Measurements from ENCODE around the gene TGFBR2. TPM values are rescaled to one million over a fixed set of nuclear protein-coding genes. Genes with fewer than 3 reads are reported as not detected.

The TGFBR2 gene
- total RNA-seq, 2 experiments from 2014 or later: 57.8 to 58.1 TPM

- no peaks in the 10 kb centered on the region for H3K27me3 Mint-ChIP-seq (ENCODE audit: low read depth)
- CTCF ChIA-PET: interaction anchor here (0.6 to 1.5 kb wide), 9 partner anchors 9 to 339 kb away, joined by 3 to 8 read pairs (median 3); no protein-coding TSS in a partner anchor
- intact Hi-C loops (cut with micrococcal nuclease): loop anchor here (2.0 to 10.0 kb wide), 2 partner anchors 54 to 850 kb away; partner anchors contain the start of gene STT3B
- no peak for DNase-seq
- no peak overlapping the region for H3K4me3 Mint-ChIP-seq
- H3K9me3 Mint-ChIP-seq: no peaks in the 10 kb centered on the region
- peaks cover 78% of the 10 kb centered on the region for H3K36me3 Mint-ChIP-seq (ENCODE audit: low read depth)
- peak overlapping the region; percentile 93 for H3K27ac Mint-ChIP-seq
- H3K4me1 Mint-ChIP-seq (ENCODE audit: low read depth): peaks cover 100% of the 10 kb centered on the region
Measured at GRCh38 chr3:30684356-30684755, 78.0 kb downstream of the TGFBR2 start.

- H3K36me3 Mint-ChIP-seq (ENCODE audit: low read depth): peaks cover 81% of the 10 kb centered on the region
Measured at GRCh38 chr3:30685267-30685667, 78.9 kb downstream of the TGFBR2 start.

GRCh38 chr3:30686176-30686575, 79.8 kb downstream of the TGFBR2 start:
- CTCF ChIA-PET: interaction anchor here (0.8 kb wide), 1 partner anchor 644 kb away, joined by 3 read pairs; no protein-coding TSS in a partner anchor
- H3K27ac Mint-ChIP-seq: peak overlapping the region; percentile 93

More at GRCh38 chr3:30685267-30685667, 78.9 kb downstream of the TGFBR2 start:
- Mint-ChIP-seq H3K4me1 (ENCODE audit: low read depth) (peaks cover 100% of the 10 kb centered on the region), H3K27ac (peak overlapping the region; percentile 93), H3K4me3 (no peak overlapping the region), H3K27me3 (ENCODE audit: low read depth) (no peaks in the 10 kb centered on the region), H3K9me3 (no peaks in the 10 kb centered on the region)
- CTCF ChIA-PET: interaction anchor here (0.8 to 1.5 kb wide), 6 partner anchors 8 to 340 kb away, joined by 3 to 8 read pairs (median 4); no protein-coding TSS in a partner anchor
- intact Hi-C loops (cut with micrococcal nuclease): loop anchor here (1.0 to 10.0 kb wide), 3 partner anchors 54 to 850 kb away; partner anchors contain the start of gene STT3B
- DNase-seq: peak; percentile 63

DNA sequence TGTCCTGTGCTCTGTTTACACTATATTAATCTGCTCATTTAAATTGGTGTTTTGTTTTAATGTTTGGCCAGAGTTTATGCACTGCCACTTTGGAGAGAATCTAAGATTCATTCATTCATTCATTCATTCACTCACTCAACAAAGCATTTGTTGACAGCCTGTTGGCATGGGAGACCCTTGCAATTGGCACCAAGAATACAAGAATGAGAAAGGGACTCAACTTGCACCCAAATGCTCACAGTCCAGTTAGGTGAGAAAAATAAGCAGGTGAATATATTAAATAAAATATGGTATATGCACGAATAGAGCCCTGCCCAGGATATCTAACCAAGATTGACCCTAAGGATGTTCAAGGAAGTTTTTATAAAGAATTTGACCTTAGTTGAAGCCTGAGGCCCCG, 80.4 kb downstream of the TGFBR2 start:
- Mint-ChIP-seq H3K27ac (peak overlapping the region; percentile 93), H3K9me3 (no peaks in the 10 kb centered on the region), H3K27me3 (ENCODE audit: low read depth) (no peaks in the 10 kb centered on the region), H3K4me1 (ENCODE audit: low read depth) (peaks cover 98% of the 10 kb centered on the region), H3K4me3 (no peak overlapping the region), H3K36me3 (ENCODE audit: low read depth) (peaks cover 77% of the 10 kb centered on the region)
- CTCF ChIA-PET: no interaction called here
- intact Hi-C loops (cut with micrococcal nuclease): loop anchor here (10.0 kb wide), 1 partner anchor 848 kb away; the partner anchor contains the start of gene STT3B
- DNase-seq: no peak

More at GRCh38 chr3:30686176-30686575, 79.8 kb downstream of the TGFBR2 start:
- DNase-seq: no peak
- Mint-ChIP-seq H3K36me3 (ENCODE audit: low read depth) (peaks cover 82% of the 10 kb centered on the region), H3K4me1 (ENCODE audit: low read depth) (peaks cover 100% of the 10 kb centered on the region), H3K4me3 (no peak overlapping the region), H3K27me3 (ENCODE audit: low read depth) (no peaks in the 10 kb centered on the region), H3K9me3 (no peaks in the 10 kb centered on the region)
- intact Hi-C loops (cut with micrococcal nuclease): loop anchor here (10.0 kb wide), 1 partner anchor 849 kb away; the partner anchor contains the start of gene STT3B

GRCh38 chr3:30687930-30688570, 81.6 kb downstream of the TGFBR2 start:
- intact Hi-C loops (cut with micrococcal nuclease): loop anchor here (10.0 kb wide), 1 partner anchor 847 kb away; the partner anchor contains the start of gene STT3B
- Mint-ChIP-seq H3K9me3 (no peaks in the 10 kb centered on the region), H3K36me3 (ENCODE audit: low read depth) (peaks cover 80% of the 10 kb centered on the region), H3K4me3 (no peak overlapping the region), H3K4me1 (ENCODE audit: low read depth) (peaks cover 98% of the 10 kb centered on the region), H3K27ac (peak overlapping the region; percentile 70), H3K27me3 (ENCODE audit: low read depth) (no peaks in the 10 kb centered on the region)
- CTCF ChIA-PET: interaction anchor here (1.3 to 2.1 kb wide), 3 partner anchors 16 to 44 kb away, joined by 3 to 6 read pairs (median 3); no protein-coding TSS in a partner anchor
- no peak for DNase-seq

DNA sequence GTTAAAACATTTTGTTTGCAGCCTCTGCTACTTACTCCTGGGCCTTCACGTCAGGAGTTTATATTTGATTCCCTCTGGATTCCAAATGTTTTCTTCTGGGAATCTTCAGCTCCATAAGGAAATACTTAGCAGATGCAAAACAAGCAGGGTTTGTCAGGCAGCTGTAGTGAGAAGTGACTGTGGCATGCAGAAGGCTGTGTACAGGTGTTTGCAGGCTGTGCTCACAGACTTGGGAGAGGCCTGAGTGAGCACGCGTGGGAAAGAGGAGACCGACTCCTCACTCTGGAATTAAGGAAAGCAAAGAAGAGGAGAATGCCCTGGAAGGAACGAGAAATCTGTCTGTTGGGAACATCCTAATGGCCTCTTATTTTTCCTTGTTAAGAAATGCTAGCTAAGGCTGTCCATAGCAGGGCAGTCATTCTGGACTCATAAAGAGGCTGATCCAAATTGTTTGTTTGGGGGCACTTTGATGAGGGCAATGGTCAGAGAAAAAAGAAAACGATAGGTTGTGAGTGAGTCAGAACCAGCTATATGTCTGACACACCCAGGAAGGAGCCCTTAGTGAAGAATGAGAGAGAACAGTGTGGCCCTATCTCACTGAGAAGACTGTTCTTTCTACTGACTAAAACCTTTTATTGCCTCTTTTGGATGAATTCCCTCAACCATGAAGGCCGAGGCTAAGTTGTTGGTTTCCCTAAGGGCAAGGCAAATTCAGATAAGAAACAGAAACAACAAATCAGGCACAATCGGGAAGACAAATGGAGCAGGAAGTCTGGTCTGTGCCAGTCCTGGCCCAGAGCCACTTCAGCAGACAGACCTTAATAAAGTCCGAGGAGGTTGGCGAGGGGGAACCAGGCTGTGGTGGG, 82.6 kb downstream of the TGFBR2 start:
- Mint-ChIP-seq H3K9me3 (no peaks in the 10 kb centered on the region), H3K4me3 (peak overlapping the region; percentile 28), H3K36me3 (ENCODE audit: low read depth) (peaks cover 79% of the 10 kb centered on the region), H3K27ac (peak overlapping the region; percentile 94), H3K27me3 (ENCODE audit: low read depth) (no peaks in the 10 kb centered on the region), H3K4me1 (ENCODE audit: low read depth) (peaks cover 92% of the 10 kb centered on the region)
- CTCF ChIA-PET: interaction anchor here (0.6 to 2.1 kb wide), 6 partner anchors 10 to 575 kb away, joined by 3 to 6 read pairs (median 3); no protein-coding TSS in a partner anchor
- DNase-seq: no peak
- intact Hi-C loops (cut with micrococcal nuclease): loop anchor here (10.0 kb wide), 1 partner anchor 846 kb away; the partner anchor contains the start of gene STT3B

DNA sequence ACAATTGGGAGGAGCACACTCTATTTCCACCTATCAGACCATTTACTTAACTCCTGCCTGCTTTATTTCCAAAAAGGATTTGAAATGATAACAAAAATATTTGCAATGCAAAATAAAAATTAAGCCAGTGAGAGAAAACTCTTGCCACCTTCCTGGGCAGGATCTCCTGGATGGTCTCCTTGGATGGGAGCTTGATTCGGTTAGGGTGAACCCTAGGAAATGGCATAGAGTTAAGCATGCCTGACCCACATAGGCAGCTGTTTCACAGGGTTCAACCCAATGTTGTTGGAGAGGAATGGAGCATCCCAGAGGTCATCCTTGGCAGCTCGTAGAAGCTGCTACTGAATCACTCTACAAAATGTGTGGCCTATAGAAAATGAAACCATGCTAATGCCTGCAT, 83.8 kb downstream of the TGFBR2 start:
- Mint-ChIP-seq H3K4me1 (ENCODE audit: low read depth) (peaks cover 87% of the 10 kb centered on the region), H3K27ac (peak overlapping the region; percentile 78), H3K4me3 (no peak overlapping the region), H3K36me3 (ENCODE audit: low read depth) (peaks cover 77% of the 10 kb centered on the region), H3K27me3 (ENCODE audit: low read depth) (no peaks in the 10 kb centered on the region), H3K9me3 (no peaks in the 10 kb centered on the region)
- CTCF ChIA-PET: interaction anchor here (1.7 kb wide), 1 partner anchor 11 kb away, joined by 3 read pairs; no protein-coding TSS in a partner anchor
- intact Hi-C loops (cut with micrococcal nuclease): loop anchor here (5.0 kb wide), 2 partner anchors 213 to 648 kb away; no protein-coding TSS in a partner anchor
- no peak for DNase-seq

- Mint-ChIP-seq H3K4me3 (no peak overlapping the region), H3K9me3 (no peaks in the 10 kb centered on the region)
Measured at GRCh38 chr3:30691249-30691880, 85.0 kb downstream of the TGFBR2 start.

GRCh38 chr3:30691944-30692343, 85.5 kb downstream of the TGFBR2 start:
- peak overlapping the region; percentile 76 for H3K27ac Mint-ChIP-seq
- H3K4me1 Mint-ChIP-seq (ENCODE audit: low read depth): peaks cover 85% of the 10 kb centered on the region
- H3K9me3 Mint-ChIP-seq: no peaks in the 10 kb centered on the region
- CTCF ChIA-PET: interaction anchor here (0.5 to 2.9 kb wide), 12 partner anchors 13 to 1211 kb away, joined by 3 to 13 read pairs (median 4); partner anchors contain the start of gene TGFBR2
- no peak for DNase-seq
- intact Hi-C loops (cut with micrococcal nuclease): loop anchor here (2.0 to 5.0 kb wide), 4 partner anchors 215 to 650 kb away; no protein-coding TSS in a partner anchor
- no peaks in the 10 kb centered on the region for H3K27me3 Mint-ChIP-seq (ENCODE audit: low read depth)
- peaks cover 78% of the 10 kb centered on the region for H3K36me3 Mint-ChIP-seq (ENCODE audit: low read depth)
- H3K4me3 Mint-ChIP-seq: no peak overlapping the region

More at GRCh38 chr3:30691249-30691880, 85.0 kb downstream of the TGFBR2 start:
- H3K27me3 Mint-ChIP-seq (ENCODE audit: low read depth): no peaks in the 10 kb centered on the region
- H3K27ac Mint-ChIP-seq: peak overlapping the region; percentile 78
- CTCF ChIA-PET: interaction anchor here (0.5 to 2.9 kb wide), 10 partner anchors 12 to 1211 kb away, joined by 3 to 13 read pairs (median 4); partner anchors contain the start of gene TGFBR2
- peaks cover 86% of the 10 kb centered on the region for H3K4me1 Mint-ChIP-seq (ENCODE audit: low read depth)
- intact Hi-C loops (cut with micrococcal nuclease): loop anchor here (5.0 kb wide), 2 partner anchors 214 to 649 kb away; no protein-coding TSS in a partner anchor
- H3K36me3 Mint-ChIP-seq (ENCODE audit: low read depth): peaks cover 78% of the 10 kb centered on the region
- DNase-seq: no peak

DNA sequence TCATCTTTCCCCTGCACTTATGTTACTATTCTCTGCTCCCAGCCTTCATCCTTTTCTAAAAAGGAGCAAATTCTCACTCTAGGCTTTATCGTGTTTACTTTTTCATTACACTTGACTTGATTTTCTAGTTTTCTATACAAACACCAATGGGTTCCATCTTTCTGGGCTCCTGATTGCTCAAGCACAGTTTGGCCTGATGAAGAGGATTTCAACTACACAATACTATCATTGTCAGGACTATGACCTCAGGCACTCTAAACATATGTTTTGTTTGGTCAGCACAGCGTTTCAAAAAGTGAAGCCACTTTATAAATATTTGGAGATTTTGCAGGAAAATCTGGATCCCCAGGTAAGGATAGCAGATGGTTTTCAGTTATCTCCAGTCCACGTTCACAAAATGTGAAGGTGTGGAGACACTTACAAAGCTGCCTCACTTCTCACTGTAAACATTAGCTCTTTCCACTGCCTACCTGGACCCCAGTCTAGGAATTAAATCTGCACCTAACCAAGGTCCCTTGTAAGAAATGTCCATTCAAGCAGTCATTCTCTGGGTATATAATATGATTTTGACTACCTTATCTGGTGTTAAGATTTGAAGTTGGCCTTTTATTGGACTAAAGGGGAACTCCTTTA, 86.2 kb downstream of the TGFBR2 start:
- peaks cover 78% of the 10 kb centered on the region for H3K36me3 Mint-ChIP-seq (ENCODE audit: low read depth)
- no peaks in the 10 kb centered on the region for H3K27me3 Mint-ChIP-seq (ENCODE audit: low read depth)
- intact Hi-C loops (cut with micrococcal nuclease): loop anchor here (1.0 to 5.0 kb wide), 8 partner anchors 10 to 650 kb away; no protein-coding TSS in a partner anchor
- peak overlapping the region; percentile 76 for H3K27ac Mint-ChIP-seq
- no peak for DNase-seq
- no peak overlapping the region for H3K4me3 Mint-ChIP-seq
- H3K4me1 Mint-ChIP-seq (ENCODE audit: low read depth): peaks cover 79% of the 10 kb centered on the region
- CTCF ChIA-PET: interaction anchor here (0.6 to 2.9 kb wide), 25 partner anchors 7 to 494 kb away, joined by 3 to 15 read pairs (median 6); partner anchors contain the start of gene TGFBR2
- no peaks in the 10 kb centered on the region for H3K9me3 Mint-ChIP-seq

Measured in activated naive CD4-positive, alpha-beta T cell treated with anti-CD3 and anti-CD28 coated beads for 36 hours (primary cell).